HG03342 (cell line): ENCODE measurements around the gene TMTC1.
A peak's percentile ranks its signal among the peaks of the same experiment; 100 is the strongest.

Experiments used
- ATAC-seq: cut with Tn5 transposase; IDR thresholded peaks from one replicate; pipeline ENCODE4 v1.9.1; 2021; ENCODE audit warnings: mild to moderate bottlenecking, moderate library complexity; ENCODE audit not compliant: unreplicated experiment

Gene TMTC1

GRCh38 chr12:29781188-29781587 lies 2.6 kb downstream of the TMTC1 start:
- ATAC-seq, result no peak

DNA sequence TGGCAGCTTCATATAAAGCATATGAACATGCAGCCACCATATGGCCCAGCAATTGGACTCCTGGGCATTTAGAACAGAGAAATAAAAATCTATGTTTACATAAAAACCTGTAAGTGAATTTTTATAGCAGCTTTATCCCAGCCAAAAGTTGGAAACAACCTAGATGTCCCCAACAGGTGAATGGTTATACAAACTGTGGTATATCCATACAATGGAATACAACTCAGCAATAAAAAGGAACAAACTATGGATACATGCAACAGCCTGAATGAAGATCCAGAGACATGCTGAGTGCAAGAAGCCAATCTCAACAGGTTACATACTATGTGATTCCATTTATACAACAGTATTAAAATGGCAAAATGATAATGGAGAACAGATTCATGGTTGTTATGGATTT lies 3.7 kb downstream of the TMTC1 start:
- ATAC-seq, result no peak

DNA sequence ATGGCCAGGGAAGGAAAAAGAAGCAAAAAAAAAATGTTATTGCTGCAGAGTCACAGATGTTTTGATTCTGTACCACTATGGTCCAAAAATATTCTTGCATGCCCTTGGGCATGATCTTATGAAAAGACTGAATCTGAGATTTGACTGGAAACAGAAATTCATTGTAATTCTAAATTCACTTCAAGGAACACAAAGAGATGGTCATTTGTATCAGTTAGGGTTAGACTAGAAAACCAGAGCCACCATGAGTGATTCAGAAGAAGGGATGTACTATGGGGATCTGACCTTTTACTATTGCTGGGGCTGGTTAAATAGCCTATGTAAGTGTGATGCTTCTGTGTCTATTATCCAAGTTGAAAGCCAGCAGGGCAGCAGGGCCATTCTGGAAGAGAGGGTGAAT lies 5.2 kb downstream of the TMTC1 start:
- ATAC-seq, result no peak

DNA sequence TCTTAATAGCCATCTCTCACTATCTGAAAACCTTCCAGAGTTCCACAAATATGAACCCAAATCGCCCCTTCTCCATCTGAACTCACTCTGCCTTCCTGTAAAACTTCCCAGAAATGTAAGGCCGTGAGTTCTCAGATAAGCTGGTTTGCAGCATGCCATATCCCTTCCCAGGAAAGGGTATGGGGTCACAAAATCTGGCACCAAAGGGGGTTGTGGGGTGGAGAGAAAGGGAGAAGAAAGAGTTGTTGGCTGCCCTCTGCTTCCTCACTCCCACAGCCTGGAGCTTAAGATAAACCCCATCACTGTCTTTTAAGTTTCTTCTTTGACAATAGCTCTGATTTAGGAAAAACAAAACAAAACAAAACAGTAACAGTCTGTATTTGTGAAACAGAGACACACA lies 10.7 kb downstream of the TMTC1 start:
- no peak for ATAC-seq

DNA sequence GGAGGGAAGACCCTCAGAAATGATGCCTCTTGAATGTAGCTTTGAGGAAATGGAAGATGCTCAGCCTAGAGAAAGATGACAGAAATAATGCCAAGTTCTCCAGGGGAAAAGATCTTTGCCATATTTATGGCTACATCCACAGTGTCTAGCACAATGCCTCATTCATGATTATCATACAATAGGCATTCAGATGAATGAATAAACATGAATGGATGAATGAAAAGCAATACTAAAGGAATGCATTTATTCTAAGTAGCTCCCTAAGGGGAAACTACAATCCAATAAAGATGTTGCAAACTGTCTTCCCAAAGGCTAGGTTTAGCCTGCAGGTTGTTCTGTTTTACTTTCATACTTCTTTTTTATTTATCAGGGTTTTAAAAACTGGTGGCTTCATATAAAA lies 12.0 kb downstream of the TMTC1 start:
- ATAC-seq, result no peak

GRCh38 chr12:29771165-29771564 lies 12.6 kb downstream of the TMTC1 start:
- no peak for ATAC-seq

DNA sequence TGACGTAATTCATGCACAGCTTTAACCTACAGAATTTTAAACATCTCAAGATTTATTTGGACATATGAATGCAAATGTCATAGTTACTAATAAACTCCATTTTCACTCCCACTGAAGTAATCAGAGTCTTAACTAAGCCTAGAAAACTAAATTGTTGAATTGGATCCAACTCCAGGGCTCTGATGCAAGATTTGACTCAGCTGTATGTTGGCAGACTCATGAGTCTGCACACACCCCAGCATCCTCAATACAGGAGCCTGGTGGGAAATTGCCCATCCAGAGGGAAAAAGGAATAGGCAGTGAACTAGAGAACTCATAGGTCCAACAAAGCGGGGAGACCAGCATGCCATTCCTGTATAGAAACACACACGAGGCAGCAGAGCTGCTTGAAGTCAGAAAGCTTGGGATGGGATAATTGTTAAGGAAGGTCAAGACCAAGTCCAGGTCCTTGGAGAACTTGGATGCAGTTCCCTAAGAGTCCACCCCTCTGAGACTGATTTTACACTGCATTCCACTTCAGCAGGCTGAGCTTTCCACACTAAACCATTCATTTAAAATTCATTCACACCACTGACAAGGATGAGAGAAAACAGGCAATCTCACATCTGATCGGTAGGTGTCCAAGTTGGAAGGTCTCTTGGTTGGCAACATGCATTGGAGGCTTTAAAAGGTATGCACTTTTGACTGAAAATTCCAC lies 14.4 kb downstream of the TMTC1 start:
- ATAC-seq, result no peak

DNA sequence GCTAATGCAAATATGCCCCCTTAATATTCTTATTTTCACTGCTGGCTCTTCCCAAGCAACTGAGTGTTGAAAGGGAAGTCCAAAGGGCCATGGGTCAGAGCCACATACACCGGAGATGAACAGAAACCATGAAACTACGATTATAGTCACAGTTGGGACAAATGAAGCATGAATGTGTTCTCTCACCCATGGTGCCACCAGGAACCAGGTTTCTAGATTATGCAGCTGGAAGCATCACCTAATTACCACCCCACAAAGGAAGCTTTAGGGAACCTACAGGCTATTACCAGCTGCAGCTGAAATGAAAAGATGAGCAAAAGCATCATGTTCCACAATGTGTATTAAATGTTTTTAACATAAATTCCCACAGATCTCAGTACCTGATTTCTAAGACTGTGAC lies 15.4 kb downstream of the TMTC1 start:
- ATAC-seq, result no peak

GRCh38 chr12:29763301-29763683 lies 20.4 kb downstream of the TMTC1 start:
- no peak for ATAC-seq

DNA sequence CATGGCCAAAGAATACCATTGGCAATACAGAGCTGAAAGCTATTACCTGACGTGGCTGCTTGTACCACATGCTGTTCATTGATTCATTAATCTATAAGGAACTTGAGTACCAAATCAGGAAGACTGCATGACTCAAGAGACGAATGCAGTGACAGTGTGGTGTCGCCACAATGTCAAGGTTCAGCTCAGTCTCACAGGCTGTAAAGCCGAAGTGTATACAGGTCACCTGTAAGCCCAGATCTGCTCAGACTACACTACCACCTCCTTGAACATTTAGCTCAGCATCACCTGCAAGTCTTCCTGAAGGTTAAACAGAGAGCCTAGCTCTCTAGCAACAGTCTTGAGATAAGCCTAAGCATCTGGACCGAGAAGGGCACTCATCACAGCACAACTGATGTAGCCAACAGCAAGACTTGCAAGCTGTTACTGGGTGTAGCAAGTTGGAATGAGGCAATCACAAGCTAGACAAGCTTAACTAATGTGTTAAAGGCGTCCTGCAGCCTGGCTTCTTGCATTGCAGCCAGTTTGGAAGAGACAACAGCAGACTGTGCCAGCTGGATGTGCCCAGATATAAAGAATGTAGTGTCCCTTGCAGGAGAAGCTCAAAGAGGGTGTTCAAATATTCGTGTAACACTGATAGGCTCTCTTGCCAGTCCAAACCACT lies 21.0 kb downstream of the TMTC1 start:
- ATAC-seq, result no peak

GRCh38 chr12:29759950-29760349 lies 23.8 kb downstream of the TMTC1 start:
- no peak for ATAC-seq

DNA sequence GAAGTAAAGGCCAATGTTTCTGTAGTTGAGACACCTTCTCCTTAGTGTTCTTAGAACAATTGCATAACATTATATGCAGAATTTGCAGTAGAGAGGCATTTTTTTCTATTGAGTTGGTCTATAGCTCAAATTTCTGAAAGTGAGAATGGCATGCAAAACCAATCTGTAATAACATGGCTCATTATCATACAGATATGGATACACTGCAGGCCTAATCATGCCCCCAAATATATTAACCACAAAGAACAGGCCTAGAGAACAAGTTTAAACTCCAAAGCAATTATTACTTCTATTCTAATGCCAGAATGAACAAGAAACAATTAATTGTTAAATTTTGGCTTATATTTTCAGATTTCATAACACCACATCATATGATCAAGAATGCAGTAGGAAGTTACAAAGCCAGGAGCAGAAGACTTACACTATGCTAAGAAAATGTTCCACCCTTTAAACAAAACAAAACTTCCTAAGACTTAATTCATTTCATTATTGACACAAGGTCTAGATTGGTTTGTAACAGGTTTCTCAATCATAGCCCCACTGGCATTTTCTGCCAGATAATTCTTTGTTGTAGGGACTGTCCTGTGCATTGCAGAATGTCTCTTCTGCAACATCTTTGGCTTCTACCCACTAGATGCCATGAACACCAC lies 26.9 kb downstream of the TMTC1 start:
- no peak for ATAC-seq

DNA sequence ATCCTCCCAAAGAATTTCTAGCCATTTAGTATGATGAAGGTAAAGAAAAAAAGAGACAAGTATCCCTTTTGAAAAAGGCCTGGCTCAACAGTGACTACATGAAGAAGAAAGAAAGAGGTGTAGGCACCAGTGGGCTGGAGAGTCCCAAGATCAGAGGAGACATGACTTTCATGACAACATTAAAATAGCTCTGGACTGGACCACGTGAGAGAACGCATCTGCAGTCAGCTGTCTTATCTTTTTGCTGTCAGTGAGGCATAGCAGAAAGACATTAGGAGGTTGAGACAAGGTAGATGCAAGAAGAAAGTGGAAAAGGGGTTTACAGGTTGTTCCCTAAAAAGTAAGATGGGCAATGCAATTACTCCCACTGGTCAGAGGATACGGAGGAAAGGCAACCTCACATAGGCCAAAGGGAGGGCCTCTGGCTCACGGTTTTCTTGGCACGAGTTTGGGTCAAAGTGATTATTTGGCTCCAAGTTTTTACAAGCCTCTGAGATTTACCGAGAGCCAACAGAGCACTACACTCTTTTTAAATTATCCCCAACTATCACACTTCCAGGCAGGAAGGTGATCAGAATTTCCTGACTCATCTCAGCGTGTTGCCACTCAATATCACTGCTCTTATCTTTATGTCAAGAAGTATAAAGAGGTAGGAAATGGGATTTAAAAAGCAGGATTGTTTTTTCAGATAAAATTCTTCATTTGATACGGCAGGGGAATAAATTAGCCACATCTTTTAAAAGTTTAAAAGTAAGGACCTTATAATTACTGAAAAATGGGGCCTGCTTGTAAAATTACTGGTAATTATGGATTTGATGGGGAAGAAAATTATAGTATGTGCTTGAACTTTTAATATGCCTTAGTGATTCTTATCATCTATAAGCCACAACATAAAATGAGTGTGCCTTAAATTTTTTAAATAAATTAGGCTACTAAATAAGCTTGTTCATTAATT lies 29.2 kb downstream of the TMTC1 start:
- no peak for ATAC-seq

- no peak for ATAC-seq
Measured at GRCh38 chr12:29752121-29752520, 31.6 kb downstream of the TMTC1 start.

DNA sequence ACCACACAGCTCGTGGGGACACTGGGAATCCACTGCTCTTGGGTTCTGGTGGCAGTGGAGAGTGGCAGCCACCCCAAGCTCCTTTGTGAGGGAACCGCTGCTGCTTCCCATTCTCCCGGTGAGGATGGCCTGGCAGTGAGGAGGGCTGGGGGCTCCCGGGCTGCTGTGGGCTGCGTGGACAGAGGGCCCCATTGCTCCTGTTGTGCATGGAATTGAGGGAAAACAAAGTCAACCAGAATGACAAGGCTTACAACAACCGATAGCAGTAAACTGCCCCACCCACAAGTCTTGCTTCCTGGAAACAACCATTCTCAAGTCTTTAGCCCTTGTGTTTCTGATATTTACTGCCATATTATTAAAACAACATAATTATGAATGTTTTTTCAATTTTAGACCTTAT lies 32.1 kb downstream of the TMTC1 start:
- ATAC-seq, result no peak

DNA sequence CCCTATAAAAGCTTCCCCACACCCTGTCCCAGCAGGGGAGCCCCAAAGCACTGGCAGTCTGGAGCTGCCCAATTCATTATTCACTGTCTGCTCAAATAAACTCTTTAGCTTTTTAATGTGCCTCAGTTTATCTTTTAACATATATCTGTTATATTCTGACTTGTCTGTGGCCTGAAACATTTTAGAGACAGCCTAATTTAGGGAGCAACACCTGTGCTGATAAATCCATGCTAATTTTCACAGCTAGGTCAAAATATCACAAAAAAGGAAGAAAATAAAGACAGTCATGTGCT lies 32.9 kb downstream of the TMTC1 start:
- ATAC-seq, result no peak

DNA sequence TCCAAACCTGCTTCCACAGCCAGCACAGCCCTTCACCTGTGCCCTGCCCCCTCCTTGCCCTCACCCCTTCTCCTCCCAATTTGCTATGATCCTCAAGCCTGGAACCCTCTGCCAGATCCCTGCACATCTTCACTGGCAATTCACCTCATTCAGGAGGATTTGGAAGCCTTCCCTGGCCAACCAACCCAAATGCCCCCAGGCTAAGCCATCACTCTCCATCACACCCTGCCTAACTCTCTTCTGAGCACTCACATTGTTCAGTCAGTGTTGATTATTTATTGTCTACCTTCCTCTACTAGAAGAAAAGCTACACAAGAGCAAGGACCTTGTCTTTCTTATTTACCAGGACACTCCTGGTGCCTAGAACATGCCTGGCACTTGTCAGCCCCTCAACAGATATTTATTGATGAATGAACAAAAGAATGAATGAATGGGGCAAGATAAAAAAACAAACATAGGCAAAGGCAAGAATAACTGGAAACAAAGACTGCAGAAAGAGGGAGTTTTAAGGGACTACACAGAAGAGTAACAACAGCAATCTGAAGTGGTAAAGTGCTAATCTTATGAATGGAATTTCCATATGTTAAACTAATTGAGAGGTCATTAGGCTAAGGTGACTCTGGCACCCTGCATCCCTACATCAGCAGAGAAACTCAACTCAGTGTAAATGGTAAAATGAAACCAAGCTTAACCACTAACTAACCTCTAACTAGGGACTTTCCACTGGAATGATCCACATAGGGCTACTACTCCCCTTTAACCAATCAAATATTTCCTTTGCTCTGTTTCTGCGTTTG lies 33.4 kb downstream of the TMTC1 start:
- ATAC-seq, result peak; percentile 76

DNA sequence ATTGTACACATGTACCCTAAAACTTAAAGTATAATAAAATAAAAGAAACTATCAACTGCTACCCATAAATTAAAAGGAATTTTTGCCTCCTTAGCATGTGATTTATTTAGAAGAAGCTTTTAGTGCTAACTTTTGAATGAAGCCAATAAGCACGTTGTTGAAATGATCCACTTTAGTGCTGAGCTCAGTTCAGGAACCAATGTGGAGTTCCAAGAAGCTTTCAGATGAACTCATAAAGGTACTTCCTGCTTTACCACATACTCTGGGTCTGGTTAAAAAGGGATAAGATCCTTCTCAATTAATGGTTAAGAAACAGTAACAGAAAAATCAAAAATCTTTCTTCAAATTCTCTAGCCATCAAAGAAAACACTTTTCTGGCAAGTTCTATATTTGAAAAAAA lies 39.4 kb downstream of the TMTC1 start:
- no peak for ATAC-seq

DNA sequence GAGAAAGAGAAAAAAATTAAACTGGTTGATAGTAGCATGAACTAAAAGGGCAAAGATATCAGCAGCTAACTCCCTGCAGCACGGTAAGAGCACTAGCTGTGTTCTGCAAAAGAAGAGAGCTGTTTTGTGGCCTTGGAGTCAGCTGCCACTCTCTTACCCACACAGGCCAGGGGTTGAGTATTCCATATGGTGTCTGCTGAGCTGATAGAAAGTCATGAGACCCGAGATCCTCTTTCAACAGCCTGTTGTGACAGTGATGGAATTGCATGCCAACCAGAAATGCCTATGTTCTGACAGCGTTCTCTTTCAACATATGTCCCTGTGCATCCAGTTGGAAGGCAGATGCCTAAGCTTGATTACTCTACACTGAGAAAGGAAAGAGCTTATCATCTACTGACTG lies 39.9 kb downstream of the TMTC1 start:
- ATAC-seq, result no peak

DNA sequence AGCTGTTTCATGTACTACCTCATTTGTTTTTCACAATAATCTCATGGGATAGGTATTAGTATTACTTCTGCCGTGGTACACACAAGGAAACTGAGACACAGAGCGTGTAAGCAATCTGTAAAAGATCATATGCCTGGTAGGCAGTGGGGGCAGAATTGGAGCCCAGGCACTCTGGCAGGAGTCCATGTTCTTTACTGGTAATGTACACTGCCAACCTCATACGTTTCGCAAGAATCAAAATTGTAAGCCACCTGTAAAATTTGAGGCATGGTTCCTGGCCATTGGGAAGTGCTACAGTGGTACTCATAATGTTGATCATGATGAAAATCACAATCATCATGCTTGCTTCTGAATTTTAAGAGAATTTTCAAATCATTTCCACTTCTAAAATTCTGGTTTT lies 40.7 kb downstream of the TMTC1 start:
- no peak for ATAC-seq

GRCh38 chr12:29742646-29743045 lies 41.1 kb downstream of the TMTC1 start:
- no peak for ATAC-seq
